Mucosa of descending colon (tissue), 3 donors: ENCODE data around the gene ERC1. TPM values are rescaled to one million over a fixed set of nuclear protein-coding genes. Genes with fewer than 3 reads are reported as not detected.

Experiments used
- ATAC-seq: fragments of 200-7000 bp; cut with Tn5 transposase; one replicate; pipeline ENCODE4 v1.9.1; 2020; ENCODE audit warnings: mild to moderate bottlenecking, moderate library complexity
- DNase-seq, 3 donors: peaks; one replicate each; pipeline ENCODE4 v3.0.0-alpha.2; 2020
- H3K36me3 ChIP-seq: fragments of 200-600 bp; one replicate; pipeline ENCODE4 v1.8.0; 2021; ENCODE audit warnings: low read depth, mild to moderate bottlenecking
- H3K4me1 ChIP-seq: fragments of 200-600 bp; one replicate; pipeline ENCODE4 v1.8.0; 2021; ENCODE audit warnings: low read depth, mild to moderate bottlenecking
- H3K4me3 ChIP-seq: fragments of 200-600 bp; one replicate; pipeline ENCODE4 v1.8.0; 2021; ENCODE audit warnings: mild to moderate bottlenecking
- H3K9me3 ChIP-seq: fragments of 200-600 bp; one replicate; pipeline ENCODE4 v1.8.0; 2021; ENCODE audit warnings: mild to moderate bottlenecking
- CTCF ChIP-seq: fragments of 200-600 bp; IDR thresholded peaks from one replicate; pipeline ENCODE4 v1.8.0; 2022; ENCODE audit warnings: antibody characterized with exemption, mild to moderate bottlenecking
- intact Hi-C, 2 donors: fragments of 100-400 bp; cut with DNase I in 1 of 2; cut with micrococcal nuclease in 1 of 2; formaldehyde crosslinking; loops; one replicate each; pipeline versions ENCODE4 v1.11.0 to v1.11.1; 2022; cut with DNase I, micrococcal nuclease
- total RNA-seq, 3 donors: library from RNA; stranded (reverse); fragmentation: NEBNext Ultra II Directional in 2 of 3; extraction: Animal tissue kit (Norgen Biotek cat#: 25700) in 2 of 3; gene quantifications; one replicate each; pipeline versions ENCODE4 v1.2.1 to v1.2.4, GENCODE V29; 2021 to 2023
- donor health status: DM: no; HTN: no; CAD: no; lungs with moderate emphysema.
- donor health status: DM: no; HTN: no; CAD: no.
- donor health status: DM: no; HTN: yes; CAD: no.

The ERC1 gene
- total RNA-seq, 3 donors from 2014 or later, result 42.6 to 76.3 (median 49.6) TPM

DNA sequence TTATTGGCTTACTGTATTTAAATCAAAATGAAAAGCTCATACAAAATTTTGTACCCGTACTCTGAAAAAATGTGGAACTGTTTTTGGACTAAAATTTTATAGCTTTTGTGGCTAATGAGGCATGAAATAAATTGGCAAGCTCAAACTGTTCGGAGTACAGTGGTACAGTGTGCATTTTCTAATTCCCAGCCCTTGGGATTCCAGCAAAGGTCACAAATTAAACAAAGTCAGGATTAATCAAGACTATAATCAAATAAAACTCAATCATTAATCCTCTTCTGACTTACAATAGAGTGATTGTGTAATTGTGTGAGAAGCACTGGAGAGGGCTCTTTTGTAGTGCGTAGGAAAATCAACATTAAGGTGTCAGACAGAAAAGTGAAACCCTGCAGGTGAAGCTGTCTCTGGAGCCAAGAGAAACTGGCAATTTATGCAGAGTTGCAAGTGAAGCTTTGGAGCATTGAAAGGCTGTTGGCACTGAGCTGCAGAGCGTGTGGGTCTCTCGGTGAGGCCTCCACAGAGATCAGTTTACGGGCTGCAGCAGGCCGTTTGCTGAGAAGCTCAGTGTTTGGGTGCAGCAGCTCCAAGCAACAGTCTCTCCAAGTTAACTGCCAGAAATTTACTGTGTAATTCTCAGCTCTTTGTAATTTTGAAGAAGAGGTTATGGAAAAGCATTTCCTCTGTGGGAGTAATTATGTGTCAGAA is 327.5 kb downstream of the ERC1 start:
- DNase-seq, result peak in 2 of 3 donors; percentile 9 to 26
- no peak for TF ChIP-seq CTCF
- Histone ChIP-seq H3K36me3 (no peaks in the 10 kb centered on the region), H3K4me3 (no peak overlapping the region), H3K9me3 (peaks cover 3% of the 10 kb centered on the region), H3K4me1 (peaks cover 11% of the 10 kb centered on the region)
- ATAC-seq, result peak; percentile 56
- intact Hi-C loops, result no loop called here

- Histone ChIP-seq H3K4me1 (peaks cover 11% of the 10 kb centered on the region), H3K4me3 (no peak overlapping the region), H3K9me3 (peaks cover 3% of the 10 kb centered on the region), H3K36me3 (no peaks in the 10 kb centered on the region)
- no peak for ATAC-seq
- TF ChIP-seq CTCF, result no peak
- intact Hi-C loops, result no loop called here
- DNase-seq, result no peak
Measured at GRCh38 chr12:1319212-1319611, 328.2 kb downstream of the ERC1 start.

DNA sequence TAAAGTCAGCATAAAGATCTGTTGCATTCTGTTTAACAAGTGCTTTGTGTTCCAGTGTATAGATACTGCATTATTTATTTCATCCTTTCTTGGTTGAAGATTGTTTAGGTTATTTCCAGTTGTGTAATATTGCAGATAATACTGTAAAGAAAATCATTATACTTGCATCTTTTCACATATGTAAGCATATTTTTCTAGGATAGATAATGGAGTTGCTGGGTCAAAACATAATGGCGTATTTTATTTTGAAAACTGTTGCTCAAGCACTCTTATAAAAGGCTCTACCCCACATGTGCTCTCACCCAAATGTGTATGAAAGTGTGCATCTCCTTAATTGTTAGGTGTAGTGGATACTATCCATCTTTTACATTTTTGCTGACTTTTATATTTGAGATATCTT is 329.0 kb downstream of the ERC1 start:
- DNase-seq (no peak), ATAC-seq (no peak)
- TF ChIP-seq CTCF, result no peak
- intact Hi-C loops, result no loop called here
- H3K36me3 ChIP-seq, result no peaks in the 10 kb centered on the region
- no peak overlapping the region for H3K4me3 ChIP-seq
- H3K4me1 ChIP-seq, result peaks cover 11% of the 10 kb centered on the region
- H3K9me3 ChIP-seq, result peaks cover 3% of the 10 kb centered on the region

DNA sequence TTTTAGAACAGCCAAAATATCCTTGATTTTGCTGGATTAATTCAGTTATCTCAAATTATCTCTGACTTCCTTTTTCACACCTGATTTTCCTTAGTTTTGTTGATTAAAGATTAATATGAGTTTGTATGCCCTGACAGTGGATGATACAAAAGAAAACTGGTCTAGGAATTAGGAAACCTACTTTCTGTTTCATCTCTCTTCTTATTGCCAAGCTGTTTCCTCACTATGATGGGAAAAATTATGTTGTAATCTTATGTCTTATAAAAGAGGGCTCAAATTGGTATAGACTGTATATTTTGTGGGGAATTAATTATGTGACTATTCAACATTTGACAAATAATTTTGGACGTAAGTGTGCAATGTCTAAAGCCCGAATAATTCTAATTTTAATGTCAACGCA is 331.8 kb downstream of the ERC1 start:
- no peak overlapping the region for H3K4me3 ChIP-seq
- intact Hi-C loops, result no loop called here
- no peaks in the 10 kb centered on the region for H3K36me3 ChIP-seq
- H3K9me3 ChIP-seq, result no peaks in the 10 kb centered on the region
- DNase-seq (no peak), ATAC-seq (no peak)
- H3K4me1 ChIP-seq, result peaks cover 11% of the 10 kb centered on the region
- no peak for TF ChIP-seq CTCF

DNA sequence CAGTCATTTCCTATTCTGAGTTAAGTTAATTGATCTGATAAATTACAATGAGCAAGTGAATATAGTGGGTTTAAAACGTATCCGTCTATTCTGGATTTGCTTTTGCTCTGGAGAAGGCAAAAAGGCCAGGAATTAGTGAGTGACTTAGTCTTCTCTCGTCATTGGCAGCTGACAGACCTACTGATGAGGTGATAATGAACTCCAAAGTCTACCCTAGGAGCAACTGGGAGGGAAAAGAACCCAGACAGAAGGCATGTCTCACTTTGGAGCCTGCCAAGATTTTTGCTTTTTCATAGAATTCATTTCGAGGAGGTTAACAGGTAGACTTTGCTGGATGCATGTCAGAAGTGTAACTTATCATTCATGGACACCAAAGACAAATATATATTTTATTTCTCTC is 333.1 kb downstream of the ERC1 start:
- H3K9me3 ChIP-seq, result no peaks in the 10 kb centered on the region
- H3K4me1 ChIP-seq, result peaks cover 2% of the 10 kb centered on the region
- DNase-seq (no peak), ATAC-seq (no peak)
- no peak for TF ChIP-seq CTCF
- H3K4me3 ChIP-seq, result no peak overlapping the region
- intact Hi-C loops, result no loop called here
- H3K36me3 ChIP-seq, result no peaks in the 10 kb centered on the region

DNA sequence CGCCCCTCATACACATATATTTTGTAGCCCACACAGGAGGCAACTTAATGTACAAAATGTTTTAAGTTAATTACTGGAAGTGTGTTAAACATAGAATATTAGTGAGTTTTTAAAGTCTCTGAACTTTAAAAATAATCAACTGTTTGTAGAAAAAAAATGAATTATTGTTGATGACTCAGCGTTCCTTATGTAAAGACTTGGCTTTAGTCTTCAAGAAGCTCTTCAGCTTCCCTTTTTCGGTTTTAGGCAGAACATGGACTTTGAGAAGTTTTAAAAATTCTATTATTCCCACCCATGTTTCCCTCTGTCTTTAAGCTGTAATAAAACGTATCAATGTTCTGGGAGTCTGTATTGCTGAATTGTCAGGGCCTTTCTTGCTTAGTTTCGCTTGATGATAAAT is 333.9 kb downstream of the ERC1 start:
- DNase-seq, result no peak
- Histone ChIP-seq H3K4me1 (no peaks in the 10 kb centered on the region), H3K9me3 (no peaks in the 10 kb centered on the region), H3K36me3 (no peaks in the 10 kb centered on the region), H3K4me3 (no peak overlapping the region)
- ATAC-seq, result no peak
- TF ChIP-seq CTCF, result no peak
- intact Hi-C loops, result no loop called here
